Ishikawa (cell line): ENCODE data around the gene ZNF181.

ENCODE experiments used
- EP300 ChIP-seq: IDR thresholded peaks from 2 replicates; pipeline ENCODE4 v1.6.1; 2012; ENCODE audit warnings: borderline replicate concordance
- FOXM1 ChIP-seq: IDR thresholded peaks from 2 replicates; pipeline ENCODE4 v1.6.1; 2012; ENCODE audit warnings: low read depth, borderline replicate concordance

GRCh38 chr19:34722353-34722752 lies 11.7 kb upstream of the ZNF181 start:
- TF ChIP-seq FOXM1 = no peak
- TF ChIP-seq EP300 = no peak
